ENCODE data around the gene TPRG1L.

The TPRG1L gene

DNA sequence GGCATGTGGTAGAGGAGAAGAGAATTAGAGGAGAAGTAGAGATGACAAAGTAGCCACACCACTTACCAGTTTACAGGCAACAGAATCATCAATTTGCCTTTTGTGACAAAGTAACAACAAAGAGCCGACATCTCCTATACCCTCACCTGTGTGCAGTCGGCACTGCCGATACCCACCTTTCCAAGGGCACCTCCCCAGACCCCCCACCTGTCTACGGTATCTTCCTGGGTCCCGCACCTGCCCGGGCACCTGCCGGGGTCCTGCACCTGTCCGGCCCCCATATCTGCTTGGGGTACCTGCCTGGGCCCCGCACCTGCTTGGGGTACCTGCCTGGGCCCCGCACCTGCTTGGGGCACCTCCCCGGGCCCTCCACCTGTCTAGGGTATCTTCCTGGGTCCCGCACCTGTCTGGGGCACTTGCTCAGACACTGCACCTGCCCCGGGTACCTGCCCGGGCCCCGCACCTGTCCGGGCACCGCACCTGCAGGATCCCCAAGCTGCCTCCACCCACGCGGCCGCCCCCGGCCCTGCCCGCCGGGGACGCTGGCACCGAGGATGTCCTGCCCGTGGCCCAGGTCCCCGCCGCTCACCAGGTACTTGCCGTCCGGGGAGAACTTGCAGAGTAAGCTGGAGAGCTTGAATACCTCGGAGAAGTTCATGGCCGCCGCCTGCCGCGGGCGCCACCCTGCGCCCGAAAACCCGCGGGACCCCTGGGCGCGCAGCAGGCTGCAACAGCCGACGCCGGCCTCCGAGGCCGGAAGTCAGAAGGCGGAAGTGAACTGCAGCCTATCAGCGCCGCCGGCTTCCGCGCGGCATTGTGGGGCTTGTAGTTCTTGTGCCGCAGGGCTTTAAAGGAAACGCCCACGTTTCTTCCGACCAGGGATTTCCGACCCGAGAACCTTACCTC, 24.8 kb downstream of the TPRG1L start, which contains the start of gene WRAP73:
Gene WRAP73, minus strand, starts transcription at position 762 of the 906 bp plus-strand sequence. Its CDS starts 104 bp downstream, at position 658.
- DNase-seq = no peak

DNA sequence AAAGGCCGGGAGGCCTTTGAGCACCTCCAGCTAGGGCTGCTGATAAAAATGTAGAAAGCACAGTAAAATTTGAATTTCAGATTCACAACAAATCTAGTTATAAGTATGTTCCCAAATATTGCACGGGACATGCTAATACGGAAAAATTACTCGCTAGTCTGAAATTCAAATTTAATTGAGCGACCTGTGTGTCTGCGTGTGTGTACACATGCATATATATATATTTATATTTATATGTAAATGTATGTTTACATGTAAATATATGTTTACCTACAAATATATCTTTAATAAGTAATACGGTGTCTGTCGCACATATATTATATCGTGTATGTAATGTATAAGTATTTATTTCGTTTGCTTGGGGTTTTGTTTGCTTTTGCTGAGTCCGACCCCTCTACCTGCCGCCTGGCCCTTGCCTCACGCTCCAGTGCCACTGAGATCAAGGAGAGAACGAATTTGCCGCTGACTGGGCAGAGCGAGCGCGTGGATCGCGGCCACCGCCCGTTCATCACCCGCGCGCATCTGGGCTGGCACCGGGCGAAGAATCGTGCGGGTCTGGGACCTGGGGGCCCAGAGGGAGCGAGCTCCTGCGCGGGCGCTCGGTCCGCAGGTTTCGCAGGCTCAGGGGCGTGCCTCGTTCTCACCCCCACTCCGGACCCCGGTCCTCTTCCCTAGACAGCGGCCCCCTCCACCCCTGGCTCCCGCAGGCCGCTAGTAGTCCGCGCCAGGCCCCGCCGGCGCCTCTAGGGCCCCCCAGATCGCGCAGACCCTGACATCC, 25.6 kb downstream of the TPRG1L start:
- DNase-seq = no peak

- DNase-seq = no peak
These were observed 26.5 kb downstream of the TPRG1L start for GRCh38 chr1:3651026-3651929.

- DNase-seq = no peak
These were observed 27.2 kb downstream of the TPRG1L start, which contains the start of gene TP73 for GRCh38 chr1:3651930-3652547. Gene TP73, plus strand, starts transcription at chr1:3652516. Its CDS starts 29,850 bp downstream, at chr1:3682366.

GRCh38 chr1:3652548-3653285, 27.9 kb downstream of the TPRG1L start:
- DNase-seq = no peak

GRCh38 chr1:3653286-3653618, 28.4 kb downstream of the TPRG1L start:
- no peak for DNase-seq

DNA sequence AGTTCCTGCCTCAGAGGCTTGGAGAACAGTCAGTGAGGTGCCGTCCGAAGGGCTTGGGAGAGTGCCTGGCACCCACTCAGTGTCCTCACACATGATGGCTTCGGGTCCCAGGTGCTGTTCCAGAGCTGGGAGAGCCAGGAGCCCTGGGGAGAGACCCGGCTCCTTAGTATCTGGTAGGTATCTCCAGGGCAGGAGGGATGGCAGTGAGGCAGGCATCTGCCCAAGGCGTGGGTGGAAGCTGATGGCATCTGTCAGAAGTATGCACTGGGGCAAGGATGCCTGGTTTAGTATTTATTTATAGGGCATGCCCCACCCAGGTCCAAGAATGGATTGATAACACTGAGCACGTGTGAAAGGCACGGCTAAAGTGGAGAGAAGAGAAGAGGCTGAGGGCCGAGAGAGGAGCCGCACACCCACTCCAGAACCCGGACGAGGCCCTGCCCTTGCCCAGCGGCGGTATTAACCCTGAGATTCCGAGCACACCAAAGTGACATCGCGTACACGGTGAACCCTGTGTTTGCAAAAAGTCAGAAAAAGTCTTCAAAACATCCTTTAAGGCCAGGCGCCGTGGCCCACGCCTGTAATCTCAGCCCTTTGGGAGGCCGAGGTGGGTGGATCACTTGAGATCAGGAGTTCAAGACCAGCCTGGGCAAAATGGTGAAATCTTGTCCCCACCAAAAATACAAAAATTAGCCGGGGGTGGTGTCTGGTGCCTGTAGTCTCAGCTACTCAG, 29.9 kb downstream of the TPRG1L start:
- no peak for DNase-seq

DNA sequence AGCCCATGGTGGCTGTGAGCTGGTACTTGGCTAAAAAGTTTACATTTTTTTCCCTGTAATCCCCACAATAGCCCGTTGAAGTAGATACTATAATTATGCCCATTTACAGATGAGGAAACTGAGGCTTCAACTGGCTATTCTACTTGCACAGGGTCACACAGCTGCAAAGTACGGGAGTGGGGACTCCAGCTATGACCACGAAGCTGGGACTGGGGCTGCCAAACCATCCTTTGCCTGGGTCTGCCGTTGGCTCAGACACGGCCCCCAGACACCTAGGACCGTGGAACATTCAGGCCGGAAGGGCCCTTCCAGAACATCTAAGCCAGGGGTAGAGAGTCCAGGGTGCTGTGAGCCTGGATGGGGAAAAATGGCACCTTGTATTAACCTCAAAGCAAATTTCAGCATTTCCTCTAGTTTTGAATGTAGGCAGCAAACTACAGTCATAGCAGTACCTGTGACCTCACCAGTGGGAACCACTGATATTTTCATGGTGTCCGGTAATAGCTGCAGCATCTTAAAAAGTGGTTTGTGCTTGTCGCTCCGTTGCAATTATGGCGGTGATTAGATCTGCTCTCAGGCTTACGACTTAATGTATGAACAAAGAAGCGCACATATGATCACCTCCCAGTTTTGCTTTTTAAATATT, 31.8 kb downstream of the TPRG1L start:
- no peak for DNase-seq

DNA sequence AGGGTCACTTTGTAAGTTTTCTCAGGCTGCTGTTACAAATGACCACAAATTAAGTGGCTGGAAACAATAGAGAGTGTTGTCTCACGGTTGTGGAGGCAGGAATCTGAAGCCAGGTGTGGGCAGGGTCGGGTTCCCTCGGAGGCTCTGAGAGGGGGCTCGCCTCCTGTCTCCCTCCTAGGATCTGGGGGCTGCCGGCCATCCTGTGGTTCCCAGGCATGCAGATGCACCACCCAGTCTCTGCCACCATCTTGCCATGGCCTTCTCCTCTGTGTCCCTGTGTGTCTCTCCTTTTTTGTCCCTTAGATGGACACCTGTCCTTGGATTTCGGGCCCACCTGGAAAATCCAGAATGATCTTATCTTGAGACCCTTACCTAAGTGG, 32.3 kb downstream of the TPRG1L start:
- no peak for DNase-seq

GRCh38 chr1:3657578-3658230, 32.9 kb downstream of the TPRG1L start:
- DNase-seq = no peak

DNA sequence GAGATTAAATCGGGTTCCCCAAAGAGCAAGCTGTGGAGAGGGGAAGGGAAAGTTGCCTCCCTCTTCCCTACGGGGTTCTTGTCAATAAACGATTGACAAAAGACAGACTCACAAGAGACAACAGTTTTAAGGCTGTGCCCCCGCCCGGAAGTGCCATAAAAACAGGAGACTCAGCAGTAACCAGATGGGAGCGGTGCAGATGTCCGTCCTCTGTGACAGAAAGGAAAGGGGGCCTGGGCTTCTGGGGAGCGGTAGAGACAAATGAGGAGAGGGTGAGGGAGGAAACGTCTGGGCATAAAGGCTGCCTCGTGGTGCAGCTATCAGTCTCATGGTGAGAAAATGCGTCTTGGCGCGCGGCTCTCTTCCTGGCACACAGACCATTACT, 33.4 kb downstream of the TPRG1L start:
- DNase-seq = no peak

GRCh38 chr1:3659093-3659492, 34.3 kb downstream of the TPRG1L start:
- no peak for DNase-seq

- DNase-seq = no peak
These were observed 35.9 kb downstream of the TPRG1L start for GRCh38 chr1:3660704-3661103.

GRCh38 chr1:3661631-3662030, 36.8 kb downstream of the TPRG1L start:
- DNase-seq = no peak

GRCh38 chr1:3662080-3662671, 37.4 kb downstream of the TPRG1L start:
- DNase-seq = no peak

DNA sequence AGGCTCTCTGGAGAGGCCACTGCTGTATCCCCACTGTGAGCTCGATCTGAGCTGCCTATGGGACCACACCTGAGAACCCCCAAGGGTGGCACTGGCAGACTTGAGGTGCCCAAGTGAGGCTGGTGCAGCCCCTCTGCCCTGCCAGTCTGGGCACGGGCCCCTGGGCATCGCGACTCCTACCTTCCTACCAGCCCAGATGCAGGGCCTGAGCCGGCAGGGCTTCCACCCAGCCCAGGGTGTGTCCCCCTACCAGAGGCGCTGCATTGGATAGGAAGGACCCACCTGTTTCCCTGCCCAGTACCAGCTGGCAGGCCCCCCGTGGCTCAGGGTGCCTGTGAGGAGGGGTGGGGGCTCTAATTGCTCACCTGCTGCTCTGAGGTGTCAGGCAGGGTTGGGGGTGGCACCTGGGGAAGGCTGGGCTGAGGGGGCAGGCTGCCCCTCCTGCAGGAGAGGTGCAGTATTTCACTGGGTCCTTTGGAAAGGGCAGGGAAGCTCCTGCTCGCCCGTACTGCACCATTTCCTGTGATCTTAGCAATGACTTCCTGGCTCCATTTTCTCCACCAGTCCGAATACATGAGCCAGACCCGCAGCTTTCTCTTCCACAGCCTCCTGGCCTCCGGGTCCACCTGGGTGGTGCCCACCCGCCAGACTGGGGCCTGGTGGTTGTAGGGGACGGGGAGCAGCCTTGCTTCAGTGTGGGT, 39.3 kb downstream of the TPRG1L start:
- no peak for DNase-seq

DNA sequence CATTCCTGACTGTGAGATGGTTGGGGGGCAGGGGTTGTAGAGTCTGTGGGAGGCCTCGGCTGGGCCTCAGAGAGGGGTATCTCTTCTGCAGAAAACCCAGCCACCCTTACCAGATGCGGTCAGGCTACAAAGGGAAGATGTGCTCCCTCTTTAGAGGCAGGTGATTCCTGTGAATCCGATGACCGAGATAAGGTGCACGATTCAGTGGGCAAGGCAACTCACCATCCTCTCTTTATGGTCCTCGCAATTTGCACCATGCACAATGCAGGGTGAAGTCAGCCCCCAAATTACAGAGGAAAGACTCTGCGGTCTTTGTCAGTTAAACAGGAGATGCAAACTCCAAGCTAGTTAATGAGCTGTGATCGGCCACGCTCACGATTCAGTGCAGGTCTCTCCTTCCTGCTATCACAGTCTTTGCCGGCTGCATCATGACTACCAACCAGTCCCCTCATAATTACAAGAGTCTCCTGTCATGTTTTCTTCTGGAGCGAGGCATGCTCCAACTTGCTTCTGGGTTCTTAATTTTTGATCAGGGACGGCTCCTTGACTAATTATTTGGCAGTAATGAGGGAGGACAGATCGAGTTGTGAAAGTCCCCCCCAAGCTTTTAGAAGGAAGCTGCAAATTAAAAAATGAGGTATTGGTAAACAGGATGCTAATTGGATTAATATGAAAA, 40.0 kb downstream of the TPRG1L start:
- DNase-seq = no peak

DNA sequence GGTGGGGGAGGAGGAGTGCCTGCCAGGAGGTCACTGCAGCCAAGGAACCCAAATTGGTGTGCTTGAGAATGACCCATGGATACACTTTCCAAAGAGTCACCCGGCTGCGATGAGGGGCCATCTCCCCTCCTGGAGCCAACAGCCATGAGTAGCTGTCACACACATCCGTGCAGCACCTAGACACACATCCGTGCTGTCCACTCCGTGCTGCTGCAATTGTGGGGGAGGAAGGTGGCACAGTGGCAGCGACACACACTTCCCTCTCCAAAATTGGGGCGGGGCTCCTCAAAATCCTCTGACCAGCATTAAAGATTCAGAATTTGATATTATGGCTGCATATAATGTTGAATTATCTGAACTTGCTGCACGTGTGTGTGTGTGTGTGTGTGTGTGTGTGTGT, 43.3 kb downstream of the TPRG1L start:
- DNase-seq = no peak

Data from NCI-H2029 treated with DMSO at 0.1 percent for 48 hours (cell line).